GM12872 (cell line): ENCODE results near the gene DNASE1L3.

Experiments used
- CTCF ChIP-seq: IDR thresholded peaks from 3 replicates; pipeline ENCODE4 v1.5.1; 2011; ENCODE audit warnings: low read depth, mild to moderate bottlenecking, low read length, moderate library complexity; ENCODE audit not compliant: insufficient read depth

Gene DNASE1L3

GRCh38 chr3:58158442-58159153 is 52.2 kb downstream of the DNASE1L3 start:
- no peak for TF ChIP-seq CTCF

- TF ChIP-seq CTCF = no peak
Measured at GRCh38 chr3:58157700-58158099, 53.1 kb downstream of the DNASE1L3 start.

GRCh38 chr3:58155838-58156237 is 54.9 kb downstream of the DNASE1L3 start:
- no peak for TF ChIP-seq CTCF

GRCh38 chr3:58154626-58155449 is 55.9 kb downstream of the DNASE1L3 start:
- no peak for TF ChIP-seq CTCF

- no peak for TF ChIP-seq CTCF
Measured at GRCh38 chr3:58153371-58153770, 57.4 kb downstream of the DNASE1L3 start.

- TF ChIP-seq CTCF = no peak
Measured at GRCh38 chr3:58152225-58153015, 58.4 kb downstream of the DNASE1L3 start.

GRCh38 chr3:58151637-58152036 is 59.1 kb downstream of the DNASE1L3 start:
- TF ChIP-seq CTCF = no peak
